ENCODE results near the gene COL26A1.

COL26A1 gene

GRCh38 chr7:101575721-101576120 lies 213.0 kb downstream of the COL26A1 start:
- no peak for DNase-seq (ENCODE audit: low read depth)

- no peak for DNase-seq (ENCODE audit: low read depth)
Observed at GRCh38 chr7:101576998-101577397, 214.3 kb downstream of the COL26A1 start.

- DNase-seq (ENCODE audit: low read depth) = no peak
Observed at GRCh38 chr7:101578552-101578951, 215.9 kb downstream of the COL26A1 start.

GRCh38 chr7:101580596-101580995 lies 217.9 kb downstream of the COL26A1 start:
- DNase-seq (ENCODE audit: low read depth) = no peak

GRCh38 chr7:101581891-101582290 lies 219.2 kb downstream of the COL26A1 start:
- DNase-seq (ENCODE audit: low read depth) = no peak

- DNase-seq (ENCODE audit: low read depth) = no peak
Observed at GRCh38 chr7:101582971-101583370, 220.3 kb downstream of the COL26A1 start.

- no peak for DNase-seq (ENCODE audit: low read depth)
Observed at GRCh38 chr7:101586078-101586905, 223.6 kb downstream of the COL26A1 start.

- DNase-seq (ENCODE audit: low read depth) = no peak
Observed at GRCh38 chr7:101586906-101587677, 224.4 kb downstream of the COL26A1 start.

- no peak for DNase-seq (ENCODE audit: low read depth)
Observed at GRCh38 chr7:101588131-101588935, 225.7 kb downstream of the COL26A1 start.

GRCh38 chr7:101589052-101589451 lies 226.4 kb downstream of the COL26A1 start:
- no peak for DNase-seq (ENCODE audit: low read depth)

GRCh38 chr7:101589976-101590662 lies 227.4 kb downstream of the COL26A1 start:
- DNase-seq (ENCODE audit: low read depth) = no peak

GRCh38 chr7:101590663-101591435 lies 228.2 kb downstream of the COL26A1 start:
- DNase-seq (ENCODE audit: low read depth) = no peak

GRCh38 chr7:101591504-101591903 lies 228.8 kb downstream of the COL26A1 start:
- DNase-seq (ENCODE audit: low read depth) = no peak

- no peak for DNase-seq (ENCODE audit: low read depth)
Observed at GRCh38 chr7:101593556-101593955, 230.9 kb downstream of the COL26A1 start.

- DNase-seq (ENCODE audit: low read depth) = no peak
Observed at GRCh38 chr7:101594790-101595189, 232.1 kb downstream of the COL26A1 start.

GRCh38 chr7:101595246-101595645 lies 232.6 kb downstream of the COL26A1 start:
- no peak for DNase-seq (ENCODE audit: low read depth)

- DNase-seq (ENCODE audit: low read depth) = no peak
Observed at GRCh38 chr7:101595766-101596537, 233.3 kb downstream of the COL26A1 start.

- DNase-seq (ENCODE audit: low read depth) = no peak
Observed at GRCh38 chr7:101596898-101597297, 234.2 kb downstream of the COL26A1 start.

- DNase-seq (ENCODE audit: low read depth) = no peak
Observed at GRCh38 chr7:101597941-101598340, 235.3 kb downstream of the COL26A1 start.

- no peak for DNase-seq (ENCODE audit: low read depth)
Observed at GRCh38 chr7:101598422-101598985, 235.8 kb downstream of the COL26A1 start.
